ENCODE measurements around the gene PAPPA. TPM values are rescaled to one million over a fixed set of nuclear protein-coding genes. Genes with fewer than 3 reads are reported as not detected.

PAPPA gene
- total RNA-seq, 1 experiment from 2014 or later = 7.0 TPM

DNA sequence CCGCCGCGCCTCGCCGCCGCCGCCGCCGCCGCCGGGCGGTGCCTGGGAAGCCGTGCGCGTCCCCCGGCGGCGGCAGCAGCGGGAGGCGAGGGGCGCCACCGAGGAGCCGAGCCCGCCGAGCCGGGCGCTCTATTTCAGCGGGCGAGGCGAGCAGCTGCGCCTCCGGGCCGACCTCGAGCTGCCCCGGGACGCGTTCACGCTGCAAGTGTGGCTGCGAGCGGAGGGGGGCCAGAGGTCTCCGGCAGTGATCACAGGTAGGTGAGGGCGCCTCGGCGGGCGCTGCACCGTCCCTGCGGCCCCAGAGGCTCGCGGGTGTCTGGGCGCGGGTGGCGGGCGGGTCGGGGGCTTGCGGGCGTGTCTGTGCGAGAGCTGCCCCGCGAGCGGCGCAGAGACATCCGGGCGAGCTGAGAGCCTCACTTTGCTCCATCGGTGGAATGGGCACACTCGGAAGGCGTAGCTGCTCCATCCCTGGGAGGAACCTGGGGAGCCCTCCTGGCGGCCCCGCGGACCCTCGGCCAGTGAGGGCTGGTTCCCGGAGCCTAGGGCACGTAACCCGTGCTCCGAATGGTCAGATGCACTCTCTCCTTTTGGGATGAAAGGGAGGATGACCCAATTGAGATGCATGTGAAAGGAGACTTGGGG lies 864 bp downstream of the PAPPA start:
- Mint-ChIP-seq H3K27ac (ENCODE audit: low read depth, unreplicated experiment) (peak overlapping the region; percentile 87), H3K9me3 (ENCODE audit: unreplicated experiment) (no peaks in the 10 kb centered on the region), H3K4me3 (ENCODE audit: unreplicated experiment) (peak overlapping the region; percentile 83), H3K27me3 (ENCODE audit: insufficient read depth, unreplicated experiment) (no peaks in the 10 kb centered on the region), H3K36me3 (ENCODE audit: insufficient read depth, unreplicated experiment) (no peaks in the 10 kb centered on the region), H3K4me1 (ENCODE audit: insufficient read depth, unreplicated experiment) (peaks cover 45% of the 10 kb centered on the region)
- intact Hi-C loops (cut with micrococcal nuclease) = loop anchor here (5.0 kb wide), 2 partner anchors 212 to 493 kb away; no protein-coding TSS in a partner anchor
- TF ChIP-seq, protein P1, sequence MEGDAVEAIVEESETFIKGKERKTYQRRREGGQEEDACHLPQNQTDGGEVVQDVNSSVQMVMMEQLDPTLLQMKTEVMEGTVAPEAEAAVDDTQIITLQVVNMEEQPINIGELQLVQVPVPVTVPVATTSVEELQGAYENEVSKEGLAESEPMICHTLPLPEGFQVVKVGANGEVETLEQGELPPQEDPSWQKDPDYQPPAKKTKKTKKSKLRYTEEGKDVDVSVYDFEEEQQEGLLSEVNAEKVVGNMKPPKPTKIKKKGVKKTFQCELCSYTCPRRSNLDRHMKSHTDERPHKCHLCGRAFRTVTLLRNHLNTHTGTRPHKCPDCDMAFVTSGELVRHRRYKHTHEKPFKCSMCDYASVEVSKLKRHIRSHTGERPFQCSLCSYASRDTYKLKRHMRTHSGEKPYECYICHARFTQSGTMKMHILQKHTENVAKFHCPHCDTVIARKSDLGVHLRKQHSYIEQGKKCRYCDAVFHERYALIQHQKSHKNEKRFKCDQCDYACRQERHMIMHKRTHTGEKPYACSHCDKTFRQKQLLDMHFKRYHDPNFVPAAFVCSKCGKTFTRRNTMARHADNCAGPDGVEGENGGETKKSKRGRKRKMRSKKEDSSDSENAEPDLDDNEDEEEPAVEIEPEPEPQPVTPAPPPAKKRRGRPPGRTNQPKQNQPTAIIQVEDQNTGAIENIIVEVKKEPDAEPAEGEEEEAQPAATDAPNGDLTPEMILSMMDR (IDR thresholded peaks at IDR 0.05; ENCODE audit: unreplicated experiment) = no peak
- CTCF ChIA-PET = interaction anchor here (0.6 to 4.3 kb wide), 9 partner anchors 10 to 701 kb away, joined by 3 to 40 read pairs (median 5); no protein-coding TSS in a partner anchor
- no TSS peak for BruUV-seq (replicated peaks)
- no peak for DNase-seq (ENCODE audit: unreplicated experiment)
- POLR2A ChIA-PET = no interaction called here

DNA sequence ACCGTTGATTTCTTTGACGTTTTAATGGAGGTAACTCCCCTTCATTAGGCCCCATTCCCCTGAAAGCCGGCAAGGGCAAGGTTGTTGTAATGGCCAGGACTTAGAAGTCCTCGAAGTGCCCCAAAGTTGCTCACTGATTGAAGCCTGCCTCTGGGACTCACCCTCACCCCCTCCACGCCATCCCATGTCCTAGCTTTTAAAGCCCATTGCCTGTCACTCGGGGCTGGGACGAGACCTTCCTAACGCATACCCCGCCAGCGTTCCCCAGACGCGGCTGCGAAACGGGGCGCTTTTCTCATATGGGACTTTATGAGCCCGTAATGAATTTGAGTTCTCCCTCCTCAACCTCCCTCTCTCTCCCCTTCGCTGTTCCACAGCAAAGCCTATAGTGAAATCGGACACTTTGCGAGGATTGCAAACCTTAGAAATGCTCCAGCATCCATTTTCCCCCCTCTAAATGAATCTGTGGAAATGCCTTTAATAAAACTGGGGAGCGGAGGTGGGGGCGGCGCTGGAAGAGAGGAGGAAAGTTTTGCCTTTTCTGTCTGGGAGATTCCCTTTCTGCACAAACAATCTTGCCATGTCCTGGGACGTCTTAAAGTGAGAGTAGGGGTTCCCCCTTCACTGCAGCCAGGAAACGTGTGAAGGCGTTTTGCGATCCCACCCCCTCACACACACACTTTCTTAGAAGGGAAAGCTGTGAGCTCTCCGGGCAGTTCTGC lies 1.5 kb downstream of the PAPPA start:
- TF ChIP-seq, protein P1 (IDR thresholded peaks at IDR 0.05; ENCODE audit: unreplicated experiment) = no peak
- CTCF ChIA-PET = interaction anchor here (0.6 to 4.3 kb wide), 6 partner anchors 14 to 562 kb away, joined by 3 to 40 read pairs (median 5); no protein-coding TSS in a partner anchor
- Mint-ChIP-seq H3K36me3 (ENCODE audit: insufficient read depth, unreplicated experiment) (no peaks in the 10 kb centered on the region), H3K4me3 (ENCODE audit: unreplicated experiment) (peak overlapping the region; percentile 83), H3K27me3 (ENCODE audit: insufficient read depth, unreplicated experiment) (no peaks in the 10 kb centered on the region), H3K27ac (ENCODE audit: low read depth, unreplicated experiment) (peak overlapping the region; percentile 37), H3K9me3 (ENCODE audit: unreplicated experiment) (no peaks in the 10 kb centered on the region), H3K4me1 (ENCODE audit: insufficient read depth, unreplicated experiment) (peaks cover 45% of the 10 kb centered on the region)
- intact Hi-C loops (cut with micrococcal nuclease) = loop anchor here (5.0 kb wide), 2 partner anchors 213 to 492 kb away; no protein-coding TSS in a partner anchor
- POLR2A ChIA-PET = interaction anchor here (0.7 kb wide), 1 partner anchor 409 kb away, joined by 3 read pairs; no protein-coding TSS in a partner anchor
- no peak for DNase-seq (ENCODE audit: unreplicated experiment)
- no TSS peak for BruUV-seq (replicated peaks)

GRCh38 chr9:116155698-116156039 lies 2.1 kb downstream of the PAPPA start:
- peaks cover 45% of the 10 kb centered on the region for H3K4me1 Mint-ChIP-seq (ENCODE audit: insufficient read depth, unreplicated experiment)
- POLR2A ChIA-PET = interaction anchor here (0.7 kb wide), 1 partner anchor 408 kb away, joined by 3 read pairs; no protein-coding TSS in a partner anchor

More at GRCh38 chr9:116155698-116156039, 2.1 kb downstream of the PAPPA start:
- no peak for DNase-seq (ENCODE audit: unreplicated experiment)
- TF ChIP-seq, protein P1 (IDR thresholded peaks at IDR 0.05; ENCODE audit: unreplicated experiment) = no peak
- Mint-ChIP-seq H3K4me3 (ENCODE audit: unreplicated experiment) (peak overlapping the region; percentile 83), H3K36me3 (ENCODE audit: insufficient read depth, unreplicated experiment) (no peaks in the 10 kb centered on the region), H3K27me3 (ENCODE audit: insufficient read depth, unreplicated experiment) (no peaks in the 10 kb centered on the region), H3K9me3 (ENCODE audit: unreplicated experiment) (no peaks in the 10 kb centered on the region), H3K27ac (ENCODE audit: low read depth, unreplicated experiment) (peak overlapping the region; percentile 37)
- CTCF ChIA-PET = interaction anchor here (0.7 to 4.3 kb wide), 5 partner anchors 13 to 572 kb away, joined by 3 to 40 read pairs (median 5); no protein-coding TSS in a partner anchor
- intact Hi-C loops (cut with micrococcal nuclease) = no loop called here
- TSS peak; percentile 30 for BruUV-seq (replicated peaks)
